SK-N-SH (cell line): ENCODE results near the gene CDH2. TPM values are rescaled to one million over a fixed set of nuclear protein-coding genes. Genes with fewer than 3 reads are reported as not detected.

ENCODE experiments used
- CTCF ChIA-PET: fragments of 300-600, 350-600 bp; formaldehyde crosslinking; extraction: SDS; loops from one replicate; lab custom pipeline; 2021; lab: Yijun Ruan, JAX
- POLR2A ChIA-PET: fragments of 350-600 bp; sonication (Branson Sonifier 250); formaldehyde crosslinking; extraction: SDS; loops from one replicate; lab custom pipeline; 2020; ENCODE audit warnings: antibody characterized with exemption, inconsistent platforms; lab: Yijun Ruan, JAX
- DNase-seq: peaks from one replicate; pipeline ENCODE4 v3.0.0; 2012
- H2AFZ ChIP-seq: fragments of 200-600 bp; sonication (generic); 2 replicates; pipeline ENCODE4 v1.8.1; 2016; ENCODE audit warnings: antibody characterized with exemption, mild to moderate bottlenecking, low read depth
- H3F3A ChIP-seq: fragments of 200-600 bp; sonication (generic); replicated peaks from 2 replicates; pipeline ENCODE3; 2016; ENCODE audit warnings: antibody characterized with exemption, mild to moderate bottlenecking; ENCODE audit not compliant: insufficient read depth
- H3K27ac ChIP-seq, 2 experiments: fragments of 200-500 bp in 1 of 2; fragments of 200-600 bp in 1 of 2; sonication (Bioruptor generic) in 1 of 2; sonication (generic), shearing (Covaris generic) in 1 of 2; 2 replicates each; pipeline versions ENCODE4 v1.5.1 to v1.6.1; 2014 to 2016; ENCODE audit warnings: low read depth in 2 of 2, inconsistent platforms in 1 of 2, low read length in 1 of 2, mild to moderate bottlenecking in 1 of 2, mixed read lengths in 1 of 2
- H3K27me3 ChIP-seq: fragments of 200-600 bp; sonication (generic), shearing (Covaris generic); 2 replicates; pipeline ENCODE4 v1.6.1; 2016; ENCODE audit warnings: mixed run types; ENCODE audit not compliant: insufficient read depth
- H3K36me3 ChIP-seq, 2 experiments: fragments of 200-500 bp in 1 of 2; fragments of 200-600 bp in 1 of 2; sonication (Bioruptor generic) in 1 of 2; sonication (generic) in 1 of 2; replicated peaks in 1 of 2; 2 replicates each; pipeline versions ENCODE3 to v1.5.1; 2014 to 2016; ENCODE audit warnings: low read length in 1 of 2, mild to moderate bottlenecking in 1 of 2; ENCODE audit not compliant: insufficient read depth in 2 of 2, control insufficient read depth in 1 of 2
- H3K4me1 ChIP-seq, 2 experiments: fragments of 200-500 bp in 1 of 2; fragments of 200-600 bp in 1 of 2; sonication (Bioruptor generic) in 1 of 2; sonication (generic), shearing (Covaris generic) in 1 of 2; 2 replicates each; pipeline versions ENCODE4 v1.5.1 to v1.6.1; 2014 to 2016; ENCODE audit warnings: low read depth in 1 of 2, low read length in 1 of 2, mixed run types in 1 of 2; ENCODE audit not compliant: insufficient read depth in 2 of 2, control insufficient read depth in 1 of 2
- H3K4me2 ChIP-seq: fragments of 200-600 bp; sonication (generic), shearing (Covaris generic); 2 replicates; pipeline ENCODE4 v1.6.1; 2017; ENCODE audit warnings: mixed run types
- H3K4me3 ChIP-seq, 2 experiments: fragments of 200-500 bp in 1 of 2; fragments of 200-600 bp in 1 of 2; sonication (Bioruptor generic) in 1 of 2; sonication (generic), shearing (Covaris generic) in 1 of 2; 2 replicates each; pipeline versions ENCODE4 v1.5.1 to v1.8.1; 2014 to 2016; ENCODE audit warnings: low read depth in 2 of 2, inconsistent platforms in 1 of 2, low read length in 1 of 2, mild to moderate bottlenecking in 1 of 2, mixed read lengths in 1 of 2, moderate library complexity in 1 of 2
- H3K79me2 ChIP-seq: fragments of 200-600 bp; sonication (generic); 2 replicates; pipeline ENCODE4 v1.8.1; 2017; ENCODE audit warnings: mild to moderate bottlenecking; ENCODE audit not compliant: insufficient read depth
- H3K9ac ChIP-seq: fragments of 200-600 bp; sonication (generic); 2 replicates; pipeline ENCODE4 v1.6.1; 2017; ENCODE audit warnings: mixed run types
- H3K9me2 ChIP-seq: fragments of 200-600 bp; sonication (generic); 2 replicates; pipeline ENCODE4 v1.6.1; 2017; ENCODE audit warnings: mixed run types
- H3K9me3 ChIP-seq: fragments of 200-600 bp; sonication (generic); 2 replicates; pipeline ENCODE4 v1.6.1; 2017; ENCODE audit warnings: mixed run types, mild to moderate bottlenecking, moderate library complexity
- H4K20me1 ChIP-seq: fragments of 200-600 bp; sonication (generic); 2 replicates; pipeline ENCODE4 v1.6.1; 2017; ENCODE audit warnings: mild to moderate bottlenecking, mixed run types; ENCODE audit not compliant: insufficient read depth
- CHD2 ChIP-seq: fragments of 150-350 bp; IDR thresholded peaks from 2 replicates; pipeline ENCODE4 v1.6.1; 2018; ENCODE audit warnings: low read length; ENCODE audit not compliant: partially characterized antibody
- CTCF ChIP-seq: fragments of 200-600 bp; sonication (generic); IDR thresholded peaks from 2 replicates; pipeline ENCODE4 v1.6.1; 2017; ENCODE audit warnings: antibody characterized with exemption, mild to moderate bottlenecking, moderate library complexity
- ELF1 ChIP-seq: IDR thresholded peaks from 2 replicates; pipeline ENCODE4 v1.4.0; 2012
- GABPA ChIP-seq: IDR thresholded peaks from 2 replicates; pipeline ENCODE4 v1.4.0; 2012; ENCODE audit warnings: low read depth, mild to moderate bottlenecking
- GATA2 ChIP-seq: sonication (generic); formaldehyde crosslinking; IDR thresholded peaks from 2 replicates; pipeline ENCODE4 v1.5.0; 2020; ENCODE audit warnings: mild to moderate bottlenecking, missing genetic modification reagents
- JUND ChIP-seq: IDR thresholded peaks from 2 replicates; pipeline ENCODE4 v1.4.0; 2012
- MEF2A ChIP-seq: IDR thresholded peaks from 2 replicates; pipeline ENCODE4 v1.4.0; 2012; ENCODE audit warnings: low read depth, borderline replicate concordance
- MXI1 ChIP-seq: IDR thresholded peaks from 2 replicates; pipeline ENCODE4 v1.6.1; 2012; ENCODE audit warnings: mild to moderate bottlenecking, low read depth, low read length, improper control_type of control experiment
- NFIC ChIP-seq: IDR thresholded peaks from 2 replicates; pipeline ENCODE4 v1.4.0; 2012; ENCODE audit warnings: borderline replicate concordance
- RAD21 ChIP-seq: IDR thresholded peaks from 2 replicates; pipeline ENCODE4 v1.6.1; 2012; ENCODE audit warnings: mild to moderate bottlenecking, low read length
- RCOR1 ChIP-seq: fragments of 150-350 bp; IDR thresholded peaks from 2 replicates; pipeline ENCODE4 v1.6.1; 2017; ENCODE audit warnings: antibody characterized with exemption, low read length
- REST ChIP-seq: IDR thresholded peaks from 2 replicates; pipeline ENCODE4 v1.6.1; 2012; ENCODE audit warnings: mild to moderate bottlenecking, low read depth, low read length, moderate library complexity
- RXRA ChIP-seq: IDR thresholded peaks from 2 replicates; pipeline ENCODE4 v1.4.0; 2012; ENCODE audit warnings: low read depth, mild to moderate bottlenecking, borderline replicate concordance
- USF1 ChIP-seq: IDR thresholded peaks from 2 replicates; pipeline ENCODE4 v1.4.0; 2012; ENCODE audit warnings: low read depth, borderline replicate concordance
- USF2 ChIP-seq: fragments of 150-350 bp; IDR thresholded peaks from 2 replicates; pipeline ENCODE4 v1.6.1; 2017; ENCODE audit warnings: antibody characterized with exemption, low read length, low read depth, borderline replicate concordance
- ZBTB33 ChIP-seq: IDR thresholded peaks from 2 replicates; pipeline ENCODE4 v1.4.0; 2012; ENCODE audit warnings: low read depth, borderline replicate concordance
- WGBS: methylation state at CpG from one replicate; pipeline ENCODE4 v1.1.6; 2017; ENCODE audit warnings: low lambda C conversion rate; 5-methylcytosine and 5-hydroxymethylcytosine counted together
- polyA plus RNA-seq, 3 experiments: library from polyadenylated mRNA; depleted of rRNA; stranded (reverse); fragments of >200 nt; gene quantifications; 2 replicates each; pipeline ENCODE4 v1.2.3, GENCODE V29; 2012
- TF ChIP-seq, protein P1 (sequence below): IDR thresholded peaks from 2 replicates; pipeline ENCODE4 v1.4.0; 2012; ENCODE audit warnings: low read depth

The CDH2 gene
- polyA plus RNA-seq, 1 of the 3 experiments (the other 2 are of a cell fraction), result 146 TPM

DNA sequence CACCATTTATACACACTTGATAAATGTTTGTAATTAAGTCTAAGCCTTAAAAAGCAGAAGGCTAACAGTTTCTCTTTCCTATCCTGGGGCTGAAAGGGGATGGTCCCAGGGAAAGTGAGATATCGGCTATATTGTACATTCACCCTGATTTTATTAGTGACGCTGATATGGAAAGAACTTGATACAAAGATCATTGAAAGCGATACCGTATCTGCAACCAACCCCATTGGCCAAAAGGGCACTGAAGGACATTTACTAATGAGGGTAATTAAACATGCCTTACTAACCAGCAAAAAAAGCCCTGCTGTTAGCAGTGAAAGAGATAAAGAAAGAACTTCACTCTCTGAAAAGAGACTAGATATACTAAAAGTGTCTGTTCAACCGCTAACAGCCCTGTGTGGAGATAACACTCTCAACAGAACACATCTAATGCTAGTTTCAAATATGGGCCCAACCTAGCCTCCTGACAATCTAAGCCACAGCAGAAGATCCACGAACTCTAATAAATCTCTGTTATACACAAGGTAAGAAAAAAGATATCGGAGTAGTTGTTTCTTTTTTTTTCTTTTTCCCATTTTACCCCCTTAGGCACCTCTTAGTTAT lies 200.0 kb downstream of the CDH2 start:
- TF ChIP-seq RAD21 (no peak), GATA2 (CRISPR knock-in tag) (0 out of 2 replicates have a peak, but pooled peaks have one; percentile 49)
- Histone ChIP-seq H3K27me3 (no peaks in the 10 kb centered on the region), H3K36me3 (peaks cover 69 to 90% of the 10 kb centered on the region in 2 experiments), H3K27ac (peak overlapping the region in 1 of 2 experiments; percentile 22; a peak in 2 of 4 replicates), H3K9me2 (no peaks in the 10 kb centered on the region), H3K4me3 (no peak overlapping the region), H2AFZ (no peak overlapping the region), H3K79me2 (peaks cover 55% of the 10 kb centered on the region), H3K9ac (no peak overlapping the region), H4K20me1 (no peaks in the 10 kb centered on the region; the same call in 1 of the 2 replicates), H3K4me1 (peaks cover 0 to 5% of the 10 kb centered on the region in 2 experiments; a peak in 2 of 4 replicates), H3F3A (peaks cover 13% of the 10 kb centered on the region), H3K4me2 (no peak overlapping the region), H3K9me3 (no peaks in the 10 kb centered on the region)
- 93% methylated on average over 7 of the region's 7 CpGs for WGBS
- ChIA-PET CTCF (no interaction called here), POLR2A (no interaction called here)
- DNase-seq, result peak; percentile 15

DNA sequence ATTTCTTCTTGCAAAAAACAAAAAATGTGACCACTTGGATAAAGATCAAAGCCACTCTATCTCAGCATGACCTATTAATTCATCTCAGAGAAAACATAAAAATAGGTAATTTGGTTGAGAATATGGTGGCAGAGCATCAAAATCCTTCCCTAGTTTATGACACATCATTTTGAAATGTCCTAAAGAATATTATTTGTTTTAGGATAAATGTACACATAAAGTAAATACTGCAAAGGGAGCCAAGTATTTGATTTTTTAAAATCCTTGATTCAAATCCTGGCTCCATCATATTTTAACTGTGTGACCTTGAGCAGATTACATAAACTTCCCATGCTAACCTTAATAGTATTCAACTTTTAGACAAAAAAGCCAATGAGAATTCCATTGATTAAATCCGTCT lies 206.6 kb downstream of the CDH2 start:
- WGBS, result 100% methylated on average over 1 of the region's 1 CpG
- DNase-seq, result no peak
- Histone ChIP-seq H3K79me2 (peaks cover 33% of the 10 kb centered on the region), H3K9ac (no peak overlapping the region), H3K4me1 (peaks cover 0 to 8% of the 10 kb centered on the region in 2 experiments; a peak in 2 of 4 replicates), H4K20me1 (no peaks in the 10 kb centered on the region), H3K9me2 (no peaks in the 10 kb centered on the region), H3K27me3 (no peaks in the 10 kb centered on the region), H3K4me2 (no peak overlapping the region), H3K9me3 (no peaks in the 10 kb centered on the region), H3K4me3 (no peak overlapping the region), H3K27ac (no peak overlapping the region), H3K36me3 (peaks cover 52 to 84% of the 10 kb centered on the region in 2 experiments), H2AFZ (no peak overlapping the region), H3F3A (peaks cover 19% of the 10 kb centered on the region)
- TF ChIP-seq MXI1 (no peak), GABPA (no peak), USF1 (no peak), JUND (no peak), ZBTB33 (no peak), REST (no peak), GATA2 (CRISPR knock-in tag) (no peak), MEF2A (no peak), CTCF (no peak), CHD2 (no peak), RCOR1 (no peak), NFIC (no peak), ELF1 (no peak), USF2 (no peak), RXRA (no peak)
- TF ChIP-seq, protein P1, sequence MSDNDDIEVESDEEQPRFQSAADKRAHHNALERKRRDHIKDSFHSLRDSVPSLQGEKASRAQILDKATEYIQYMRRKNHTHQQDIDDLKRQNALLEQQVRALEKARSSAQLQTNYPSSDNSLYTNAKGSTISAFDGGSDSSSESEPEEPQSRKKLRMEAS, result no peak
- POLR2A ChIA-PET, result no interaction called here
- CTCF ChIA-PET, result no interaction called here
